Fibroblast of pulmonary artery (primary cell): ENCODE data around the gene PLGRKT.
"Not testable (repeated sequence)": the region's sequence is repeated elsewhere in the genome, so short reads cannot be mapped to it uniquely, and the experiment has no call there.

Source experiments
- DNase-seq: peaks from one replicate; pipeline ENCODE4 v3.0.0-alpha.2; 2010; ENCODE audit warnings: low read depth
- H3K4me3 ChIP-seq: replicated peaks from 2 replicates; pipeline ENCODE4 v1.5.1; 2011; ENCODE audit warnings: low read depth, mild to moderate bottlenecking, control low read depth, low read length, moderate library complexity
- TF ChIP-seq, protein P1 (sequence below): IDR thresholded peaks from 2 replicates; pipeline ENCODE4 v1.5.1; 2011; ENCODE audit warnings: mild to moderate bottlenecking, control low read depth, low read length, inconsistent platforms; ENCODE audit errors: missing control alignments

The PLGRKT gene

DNA sequence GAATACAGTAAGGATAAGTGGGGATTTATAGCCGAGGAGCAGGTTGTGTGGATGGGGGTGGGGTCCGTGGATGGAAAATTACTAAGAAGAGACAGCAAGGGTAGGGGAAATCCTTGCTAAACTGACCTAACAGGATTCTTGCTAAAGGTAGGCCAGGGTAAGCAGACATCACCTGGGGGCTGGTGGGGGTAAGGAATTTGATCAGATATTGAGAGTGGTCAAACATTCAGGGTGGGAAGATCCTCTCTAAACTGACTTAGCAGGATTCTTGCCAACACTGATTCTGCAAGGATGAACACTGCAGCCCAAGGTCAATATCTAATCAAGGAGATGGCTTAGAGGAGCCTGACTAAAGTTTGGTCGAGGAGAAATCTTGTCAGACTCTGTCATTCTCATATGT is 2.7 kb upstream of the PLGRKT start:
- no peak overlapping the region for H3K4me3 ChIP-seq
- DNase-seq: no peak
- TF ChIP-seq, protein P1, sequence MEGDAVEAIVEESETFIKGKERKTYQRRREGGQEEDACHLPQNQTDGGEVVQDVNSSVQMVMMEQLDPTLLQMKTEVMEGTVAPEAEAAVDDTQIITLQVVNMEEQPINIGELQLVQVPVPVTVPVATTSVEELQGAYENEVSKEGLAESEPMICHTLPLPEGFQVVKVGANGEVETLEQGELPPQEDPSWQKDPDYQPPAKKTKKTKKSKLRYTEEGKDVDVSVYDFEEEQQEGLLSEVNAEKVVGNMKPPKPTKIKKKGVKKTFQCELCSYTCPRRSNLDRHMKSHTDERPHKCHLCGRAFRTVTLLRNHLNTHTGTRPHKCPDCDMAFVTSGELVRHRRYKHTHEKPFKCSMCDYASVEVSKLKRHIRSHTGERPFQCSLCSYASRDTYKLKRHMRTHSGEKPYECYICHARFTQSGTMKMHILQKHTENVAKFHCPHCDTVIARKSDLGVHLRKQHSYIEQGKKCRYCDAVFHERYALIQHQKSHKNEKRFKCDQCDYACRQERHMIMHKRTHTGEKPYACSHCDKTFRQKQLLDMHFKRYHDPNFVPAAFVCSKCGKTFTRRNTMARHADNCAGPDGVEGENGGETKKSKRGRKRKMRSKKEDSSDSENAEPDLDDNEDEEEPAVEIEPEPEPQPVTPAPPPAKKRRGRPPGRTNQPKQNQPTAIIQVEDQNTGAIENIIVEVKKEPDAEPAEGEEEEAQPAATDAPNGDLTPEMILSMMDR: no peak

DNA sequence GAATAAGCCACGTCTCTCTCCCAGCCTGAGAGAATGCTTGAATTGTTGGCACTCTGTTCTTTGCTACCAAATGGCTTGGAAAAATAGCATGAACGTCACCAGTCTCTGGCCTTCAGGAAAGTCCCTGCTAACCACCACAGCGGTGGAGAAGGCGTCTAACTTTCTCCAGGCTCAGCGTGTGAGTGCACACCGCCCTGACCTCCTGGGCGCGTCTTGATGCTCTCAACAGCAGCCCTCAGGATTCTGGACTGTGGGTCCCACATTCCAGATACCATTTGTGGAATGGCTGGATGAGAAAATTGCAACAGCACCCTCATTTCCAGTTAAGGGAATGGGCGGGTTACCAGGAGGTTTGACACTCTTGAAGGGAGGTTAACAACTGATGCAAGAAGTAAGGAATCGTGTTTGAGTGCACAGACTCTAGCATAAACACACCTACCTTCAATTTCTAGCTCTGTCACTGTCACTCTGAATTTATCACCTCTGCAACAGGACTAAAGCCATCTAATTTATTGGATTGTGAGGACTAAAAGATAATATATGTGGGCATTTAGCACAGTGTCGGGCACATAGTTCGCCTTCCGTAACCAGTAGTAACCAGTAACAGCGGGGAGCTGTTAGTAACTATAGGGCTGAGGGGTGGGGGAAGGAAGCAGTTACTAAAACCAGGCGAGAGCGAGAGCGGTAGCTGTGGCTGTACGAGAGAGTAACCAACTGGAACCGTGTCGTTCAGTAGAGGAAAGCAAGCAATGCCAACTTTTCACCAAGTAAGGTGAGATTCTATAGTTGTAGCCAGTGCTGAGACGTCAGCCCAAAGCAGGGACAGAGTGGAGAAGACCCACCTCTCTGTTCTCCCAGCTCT is 807 bp upstream of the PLGRKT start:
- DNase-seq: peak; percentile 48

DNA sequence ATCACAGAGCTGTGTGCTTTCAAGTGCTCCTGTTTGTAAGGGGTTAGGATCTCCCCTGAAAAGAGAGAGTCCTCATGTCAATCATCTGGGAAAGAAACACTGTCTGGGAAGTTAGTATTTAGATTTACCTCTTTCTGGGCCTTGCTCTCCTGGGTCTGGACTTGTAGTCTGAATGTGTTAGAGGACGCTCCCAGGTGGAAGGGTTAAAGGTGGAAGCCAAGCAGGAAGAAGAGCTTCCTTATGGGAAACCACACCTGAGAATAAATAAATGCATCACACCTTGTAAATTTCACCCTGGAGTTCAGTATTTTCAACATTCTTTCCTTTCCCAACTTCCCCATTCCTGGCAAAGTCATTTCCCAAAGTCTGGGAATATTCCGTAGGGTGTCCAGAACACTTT is 1.3 kb downstream of the PLGRKT start:
- no peak overlapping the region for H3K4me3 ChIP-seq
- TF ChIP-seq, protein P1: no peak
- DNase-seq: no peak

More for the DNA sequence above, 807 bp upstream of the PLGRKT start:
- TF ChIP-seq, protein P1: no peak
- H3K4me3 ChIP-seq: peak overlapping the region; percentile 69

DNA sequence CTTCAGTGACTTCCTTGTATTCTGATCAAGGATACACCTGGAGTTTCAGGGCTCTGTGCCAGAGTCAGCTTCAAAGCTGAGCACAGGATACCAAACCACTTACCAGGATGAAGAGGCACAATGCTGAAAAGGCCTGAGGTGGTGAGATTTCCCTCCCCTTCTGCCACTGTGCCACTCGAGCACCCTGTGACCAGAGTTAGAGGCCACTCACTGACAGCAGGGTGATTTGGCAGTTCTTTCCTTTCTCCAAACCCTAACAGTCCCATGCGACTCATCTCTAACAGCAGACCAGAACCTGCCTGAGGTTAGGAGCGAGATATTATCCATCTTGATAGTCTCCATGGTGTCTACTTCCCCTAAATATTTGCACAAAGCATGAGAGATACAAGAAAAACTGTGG is 1.8 kb downstream of the PLGRKT start:
- no peak for DNase-seq
- H3K4me3 ChIP-seq: no peak overlapping the region
- TF ChIP-seq, protein P1: no peak

DNA sequence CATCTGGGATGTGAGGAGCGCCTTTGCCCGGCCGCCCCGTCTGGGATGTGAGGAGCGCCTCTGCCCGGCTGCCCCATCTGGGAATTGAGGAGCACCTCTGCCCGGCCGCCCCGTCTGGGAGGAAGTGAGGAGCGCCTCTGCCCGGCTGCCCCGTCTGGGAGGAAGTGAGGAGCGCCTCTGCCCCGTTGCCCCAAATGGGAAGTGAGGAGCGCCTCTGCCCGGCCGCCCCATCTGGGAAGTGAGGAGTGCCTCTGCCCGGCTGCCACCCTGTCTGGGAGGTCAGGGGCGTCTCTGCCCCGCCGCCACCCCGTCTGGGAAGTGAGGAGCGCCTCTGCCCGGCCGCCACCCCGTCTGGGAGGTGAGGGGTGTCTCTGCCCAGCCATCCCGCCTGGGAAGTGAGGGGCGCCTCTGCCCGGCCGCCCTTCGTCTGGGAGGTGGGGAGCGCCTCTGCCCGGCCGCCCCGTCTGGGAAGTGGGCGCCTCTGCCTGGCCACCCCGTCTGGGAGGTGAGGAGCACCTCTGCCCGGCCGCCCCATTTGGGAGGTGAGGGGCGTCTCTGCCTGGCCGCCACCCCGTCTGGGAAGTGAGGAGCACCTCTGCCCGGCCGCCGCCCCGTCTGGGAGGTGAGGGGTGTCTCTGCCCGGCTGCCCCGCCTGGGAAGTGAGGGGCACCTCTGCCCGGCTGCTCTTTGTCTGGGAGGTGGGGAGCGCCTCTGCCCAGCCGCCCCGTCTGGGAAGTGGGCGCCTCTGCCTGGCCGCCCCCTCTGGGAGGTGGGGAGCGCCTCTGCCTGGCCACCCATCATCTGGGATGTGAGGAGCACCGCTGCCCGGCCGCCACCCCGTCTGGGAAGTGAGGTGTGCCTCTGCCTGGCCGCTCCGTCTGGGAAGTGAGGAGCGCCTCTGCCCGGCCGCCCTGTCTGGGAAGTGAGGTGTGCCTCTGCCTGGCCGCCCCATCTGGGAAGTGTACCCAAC is 3.6 kb downstream of the PLGRKT start:
- DNase-seq, H3K4me3 ChIP-seq: not testable (repeated sequence)

DNA sequence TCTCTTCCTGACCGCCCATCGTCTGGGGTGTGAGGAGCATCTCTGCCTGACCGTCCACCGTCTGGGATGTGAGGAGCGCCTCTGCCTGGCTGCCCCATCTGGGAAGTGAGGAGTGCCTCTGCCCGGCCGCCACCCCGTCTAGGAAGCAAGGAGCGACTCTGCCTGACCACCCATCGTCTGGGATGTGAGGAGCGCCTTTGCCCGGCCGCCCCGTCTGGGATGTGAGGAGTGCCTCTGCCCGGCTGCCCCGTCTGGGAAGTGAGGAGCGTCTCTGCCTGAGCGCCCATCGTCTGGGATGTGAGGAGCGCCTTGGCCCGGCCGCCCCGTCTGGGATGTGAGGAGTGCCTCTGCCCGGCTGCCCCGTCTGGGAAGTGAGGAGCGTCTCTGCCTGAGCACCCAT is 4.4 kb downstream of the PLGRKT start:
- DNase-seq, H3K4me3 ChIP-seq: not testable (repeated sequence)

DNA sequence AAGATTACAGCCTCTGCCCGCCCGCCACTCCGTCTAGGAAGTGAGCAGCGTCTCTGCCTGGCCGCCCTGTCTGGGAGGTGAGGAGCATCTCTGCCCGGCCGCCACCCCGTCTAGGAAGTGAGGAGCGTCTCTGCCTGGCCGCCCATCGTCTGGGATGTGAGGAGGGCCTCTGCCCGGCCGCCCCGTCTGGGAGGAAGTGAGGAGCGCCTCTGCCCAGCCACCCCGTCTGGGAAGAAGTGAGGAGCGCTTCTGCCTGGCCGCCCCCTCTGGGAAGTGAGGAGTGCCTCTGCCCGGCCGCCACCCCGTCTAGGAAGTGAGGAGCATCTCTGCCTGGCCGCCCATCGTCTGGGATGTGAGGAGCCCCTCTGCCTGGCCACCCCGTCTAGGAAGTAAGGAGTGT is 4.8 kb downstream of the PLGRKT start:
- not testable (repeated sequence) for H3K4me3 ChIP-seq, DNase-seq

DNA sequence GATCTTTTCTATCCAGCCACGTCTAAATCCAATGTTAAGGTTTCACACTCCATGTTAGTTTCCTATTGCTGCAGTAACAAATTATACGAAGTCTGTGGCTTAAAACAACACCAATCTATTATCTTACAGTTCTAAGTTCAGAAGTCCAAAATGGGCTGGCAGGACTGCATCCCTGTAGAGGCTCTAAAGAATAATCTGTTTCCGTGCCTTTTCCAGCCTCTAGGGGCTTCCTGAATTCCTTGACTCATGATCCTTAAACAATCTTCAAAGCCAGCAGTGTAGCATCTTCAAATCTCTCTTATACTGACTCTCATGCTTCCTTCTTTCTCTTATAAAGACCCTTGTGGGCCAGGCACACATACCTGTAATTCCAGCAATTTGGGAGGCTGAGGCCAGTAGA is 6.8 kb downstream of the PLGRKT start:
- TF ChIP-seq, protein P1: peak; percentile 18
- H3K4me3 ChIP-seq: no peak overlapping the region
- DNase-seq: no peak
